Liver (tissue), 9 donors: ENCODE data around the gene PNMT. TPM values are rescaled to one million over a fixed set of nuclear protein-coding genes. Genes with fewer than 3 reads are reported as not detected.

Experiments
- DNase-seq: peaks from one replicate; pipeline ENCODE4 v3.0.0-alpha.2; 2017; ENCODE audit warnings: low spot score
- H3K27ac ChIP-seq, 2 donors: one replicate each; pipeline ENCODE4 v1.7.0; 2013; ENCODE audit warnings: inconsistent platforms in 2 of 2, low read length in 2 of 2, control low read depth in 1 of 2, low read depth in 1 of 2, mild to moderate bottlenecking in 1 of 2
- H3K27me3 ChIP-seq, 4 donors: one replicate each; pipeline versions ENCODE4 v1.6.1 to v1.7.0; 2013; ENCODE audit warnings: low read length in 3 of 4, inconsistent platforms in 1 of 4, mild to moderate bottlenecking in 1 of 4, moderate library complexity in 1 of 4; ENCODE audit not compliant: control insufficient read depth in 4 of 4, insufficient read depth in 4 of 4
- H3K36me3 ChIP-seq, 4 donors: one replicate each; pipeline versions ENCODE4 v1.6.1 to v1.7.0; 2013; ENCODE audit warnings: low read length in 3 of 4, mild to moderate bottlenecking in 3 of 4, low read depth in 1 of 4, moderate library complexity in 1 of 4; ENCODE audit not compliant: control insufficient read depth in 4 of 4, insufficient read depth in 3 of 4
- H3K4me1 ChIP-seq, 4 donors: one replicate each; pipeline versions ENCODE4 v1.6.1 to v1.7.0; 2013; ENCODE audit warnings: low read length in 3 of 4, mild to moderate bottlenecking in 3 of 4, moderate library complexity in 1 of 4; ENCODE audit not compliant: control insufficient read depth in 4 of 4, insufficient read depth in 4 of 4
- H3K4me3 ChIP-seq, 3 donors: one replicate each; pipeline versions ENCODE4 v1.6.1 to v1.7.0; 2013; ENCODE audit warnings: low read length in 3 of 3, control low read depth in 1 of 3, low read depth in 1 of 3, mild to moderate bottlenecking in 1 of 3
- H3K9ac ChIP-seq, 2 donors: one replicate each; pipeline ENCODE4 v1.7.0; 2013; ENCODE audit warnings: low read length in 2 of 2, mild to moderate bottlenecking in 2 of 2, moderate library complexity in 2 of 2, control low read depth in 1 of 2, low read depth in 1 of 2
- H3K9me3 ChIP-seq, 4 donors: one replicate each; pipeline versions ENCODE4 v1.6.1 to v1.7.0; 2013; ENCODE audit warnings: low read length in 3 of 4; ENCODE audit not compliant: control insufficient read depth in 4 of 4
- ATF3 ChIP-seq: IDR thresholded peaks from 2 replicates; pipeline ENCODE4 v1.6.1; 2016; ENCODE audit warnings: antibody characterized with exemption
- CTCF ChIP-seq: fragments of 150-350 bp; IDR thresholded peaks from 2 replicates; pipeline ENCODE4 v1.5.1; 2017; ENCODE audit warnings: improper control_type of control experiment, low read depth, low read length; ENCODE audit not compliant: missing input control
- EGR1 ChIP-seq, 2 donors: IDR thresholded peaks; 2 replicates each; pipeline ENCODE4 v1.6.1; 2016 to 2018; ENCODE audit warnings: antibody characterized with exemption in 2 of 2, low read depth in 2 of 2
- FOXA1 ChIP-seq: IDR thresholded peaks from 2 replicates; pipeline ENCODE4 v1.6.1; 2016; ENCODE audit warnings: antibody characterized with exemption
- FOXA2 ChIP-seq: IDR thresholded peaks from 2 replicates; pipeline ENCODE4 v1.6.1; 2016; ENCODE audit warnings: antibody characterized with exemption
- HNF4A ChIP-seq, 2 donors: conservative IDR thresholded peaks; 2 replicates each; pipeline ENCODE4 v1.6.1; 2016; ENCODE audit warnings: antibody characterized with exemption in 2 of 2, mild to moderate bottlenecking in 2 of 2
- HNF4G ChIP-seq: IDR thresholded peaks from 2 replicates; pipeline ENCODE4 v1.6.1; 2016; ENCODE audit warnings: antibody characterized with exemption
- JUND ChIP-seq, 2 donors: IDR thresholded peaks; 2 replicates each; pipeline ENCODE4 v1.6.1; 2016; ENCODE audit warnings: antibody characterized with exemption in 2 of 2
- MAX ChIP-seq: IDR thresholded peaks from 2 replicates; pipeline ENCODE4 v1.6.1; 2016; ENCODE audit warnings: antibody characterized with exemption
- NR2F2 ChIP-seq: IDR thresholded peaks from 2 replicates; pipeline ENCODE4 v1.6.1; 2016; ENCODE audit warnings: antibody characterized with exemption
- RAD21 ChIP-seq, 2 donors: IDR thresholded peaks; 2 replicates each; pipeline ENCODE4 v1.6.1; 2016; ENCODE audit warnings: antibody characterized with exemption in 2 of 2, mild to moderate bottlenecking in 2 of 2
- REST ChIP-seq: IDR thresholded peaks from 2 replicates; pipeline ENCODE4 v1.6.1; 2016; ENCODE audit warnings: antibody characterized with exemption, mild to moderate bottlenecking
- RXRA ChIP-seq, 2 donors: IDR thresholded peaks; 2 replicates each; pipeline ENCODE4 v1.6.1; 2017 to 2018; ENCODE audit warnings: antibody characterized with exemption in 2 of 2, mild to moderate bottlenecking in 1 of 2
- SP1 ChIP-seq: IDR thresholded peaks from 2 replicates; pipeline ENCODE4 v1.6.1; 2018; ENCODE audit warnings: antibody characterized with exemption, mild to moderate bottlenecking
- TAF1 ChIP-seq: conservative IDR thresholded peaks from 2 replicates; pipeline ENCODE4 v1.6.1; 2016; ENCODE audit warnings: antibody characterized with exemption, mild to moderate bottlenecking
- WGBS: extraction: QIAGEN DNeasy Blood & Tissue Kit; methylation state at CpG from one replicate; pipeline ENCODE4 v1.1.7; 2013; 5-methylcytosine and 5-hydroxymethylcytosine counted together
- polyA plus RNA-seq, 2 donors: library from polyadenylated mRNA; stranded (reverse) in 1 of 2; unstranded in 1 of 2; fragments of 200-250 nt in 1 of 2; fragments of >200 nt in 1 of 2; fragmentation: Nextera tagmentation in 1 of 2; extraction: Ambion mirVana in 1 of 2; gene quantifications; one replicate each; pipeline versions ENCODE4 v1.2.1 to v1.2.3, GENCODE V29; 2013 to 2015
- total RNA-seq, 2 donors: library from RNA; depleted of rRNA; stranded (reverse); fragments of >200 nt; gene quantifications; one replicate each; pipeline ENCODE4 v1.2.3, GENCODE V29; 2014
- donor health status: healthy.
- donor health status: healthy.
- donor health status: healthy.
- donor health status: healthy.
- donor health status: healthy.

The PNMT gene
- total and polyA plus RNA-seq, 4 donors = 0.20 to 8.6 (median 0.26) TPM; not detected in 1

GRCh38 chr17:39635614-39636176, 32.6 kb upstream of the PNMT start:
- Histone ChIP-seq H3K4me1 (peaks cover 5 to 37% (median 29%) of the 10 kb centered on the region in 4 donors), H3K9me3 (no peaks in the 10 kb centered on the region), H3K27me3 (no peaks in the 10 kb centered on the region), H3K36me3 (no peaks in the 10 kb centered on the region), H3K27ac (no peak overlapping the region), H3K4me3 (no peak overlapping the region), H3K9ac (no peak overlapping the region)
- 94% methylated on average over 8 of the region's 8 CpGs for WGBS
- no peak for TF ChIP-seq JUND (IDR thresholded peaks at IDR 0.05)
- TF ChIP-seq FOXA1 = no peak
- TF ChIP-seq NR2F2 = no peak
- no peak for TF ChIP-seq SP1
- no peak for TF ChIP-seq RAD21 (IDR thresholded peaks at IDR 0.05)
- TF ChIP-seq ATF3 = no peak
- TF ChIP-seq TAF1 = no peak
- TF ChIP-seq REST = no peak
- no peak for TF ChIP-seq HNF4G
- no peak for TF ChIP-seq EGR1 (IDR thresholded peaks at IDR 0.05; ENCODE audit: low read depth in 2 of 2)
- no peak for TF ChIP-seq HNF4A (conservative IDR thresholded peaks at IDR 0.05)
- TF ChIP-seq FOXA2 = no peak
- no peak for TF ChIP-seq MAX
- TF ChIP-seq RXRA (IDR thresholded peaks at IDR 0.05) = no peak
- DNase-seq = no peak

- Histone ChIP-seq H3K9me3 (no peaks in the 10 kb centered on the region), H3K4me3 (peak overlapping the region; percentile 24 to 70 (median 65)), H3K36me3 (no peaks in the 10 kb centered on the region), H3K27ac (peak overlapping the region; percentile 80 to 84), H3K27me3 (no peaks in the 10 kb centered on the region), H3K4me1 (peaks cover 5 to 43% (median 29%) of the 10 kb centered on the region in 4 donors), H3K9ac (peak overlapping the region; percentile 84 to 90)
- no peak for TF ChIP-seq FOXA1
- TF ChIP-seq HNF4A (conservative IDR thresholded peaks at IDR 0.05) = no peak
- no peak for DNase-seq
- WGBS = 33% methylated on average over 6 of the region's 6 CpGs
Measured at GRCh38 chr17:39636587-39636926, 31.7 kb upstream of the PNMT start.

GRCh38 chr17:39636927-39637736, 31.1 kb upstream of the PNMT start, which contains the start of gene STARD3:
STARD3 (plus strand) TSS chr17:39637144; CDS start chr17:39653532, 16,388 bp downstream.
- Histone ChIP-seq H3K4me3 (peak within 1 kb of the TSS; percentile 65 to 73 (median 70)), H3K9me3 (no peaks in the 10 kb centered on the region), H3K4me1 (peaks cover 5 to 43% (median 29%) of the 10 kb centered on the region in 4 donors), H3K27ac (peak within 1 kb of the TSS; percentile 80 to 84), H3K9ac (peak within 1 kb of the TSS; percentile 84 to 90), H3K36me3 (no peaks in the 10 kb centered on the region), H3K27me3 (no peaks in the 10 kb centered on the region)
- WGBS = 1% methylated on average over 69 of the region's 69 CpGs
- peak; percentile 93 for DNase-seq
- no peak for TF ChIP-seq FOXA1
- TF ChIP-seq HNF4G = no peak
- TF ChIP-seq HNF4A (conservative IDR thresholded peaks at IDR 0.05) = peak; percentile 62 to 65
- no peak for TF ChIP-seq EGR1 (IDR thresholded peaks at IDR 0.05; ENCODE audit: low read depth in 2 of 2)
- TF ChIP-seq RXRA (IDR thresholded peaks at IDR 0.05) = no peak
- no peak for TF ChIP-seq TAF1
- TF ChIP-seq SP1 = peak; percentile 48
- peak in 1 of 2 donors; percentile 13 for TF ChIP-seq RAD21 (IDR thresholded peaks at IDR 0.05)
- TF ChIP-seq REST = no peak
- TF ChIP-seq CTCF = no peak
- TF ChIP-seq FOXA2 = no peak
